HS-27A (cell line): ENCODE measurements around the gene CCL4.
"Not testable (repeated sequence)": the region's sequence is repeated elsewhere in the genome, so short reads cannot be mapped to it uniquely, and the experiment has no call there.

Experiments used
- DNase-seq: peaks from one replicate; pipeline ENCODE4 v3.0.0-alpha.2; 2012; ENCODE audit warnings: low read depth, missing footprints

Gene CCL4

DNA sequence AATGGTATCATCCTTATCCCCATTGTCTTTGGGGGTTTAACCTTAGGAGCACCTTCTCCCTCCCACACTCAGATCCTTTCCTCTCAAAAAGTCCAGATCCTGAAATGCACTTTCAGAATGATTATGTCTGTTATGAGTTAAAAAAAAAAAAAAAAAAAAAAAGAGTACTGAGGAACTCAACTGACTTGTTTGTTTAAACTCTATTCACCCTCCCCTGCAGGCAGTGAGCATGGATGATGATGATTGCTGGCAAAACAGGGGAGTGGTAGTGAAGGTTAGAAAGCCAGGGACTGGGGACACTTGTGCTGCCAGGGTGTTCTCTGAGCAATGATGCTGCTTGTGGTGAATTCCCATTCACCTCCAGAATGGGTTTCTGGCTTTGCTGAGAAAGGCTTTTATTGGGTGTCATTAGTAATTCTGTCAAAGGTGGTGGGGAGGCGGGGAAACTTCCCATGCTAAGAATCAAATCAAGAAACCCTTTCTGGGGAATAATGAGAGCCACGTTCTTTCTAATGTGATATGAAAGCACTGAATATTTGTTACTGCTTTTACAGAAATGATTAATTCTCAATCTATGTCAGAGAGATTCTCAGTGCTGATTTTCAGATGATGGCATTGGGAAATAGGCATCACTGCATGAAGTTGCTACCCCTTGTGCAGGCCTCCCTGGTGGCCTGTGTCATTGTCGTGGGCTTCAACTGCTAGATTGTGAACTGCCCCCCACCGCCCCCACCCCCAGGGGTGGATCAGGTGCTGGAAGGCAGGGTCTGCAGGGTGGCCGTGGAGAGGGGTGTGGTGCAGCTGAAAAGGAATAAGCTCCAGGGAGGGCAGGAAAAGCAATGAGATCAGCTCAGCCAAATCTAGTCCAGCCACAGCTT lies 14.1 kb downstream of the CCL4 start:
- no peak for DNase-seq

DNA sequence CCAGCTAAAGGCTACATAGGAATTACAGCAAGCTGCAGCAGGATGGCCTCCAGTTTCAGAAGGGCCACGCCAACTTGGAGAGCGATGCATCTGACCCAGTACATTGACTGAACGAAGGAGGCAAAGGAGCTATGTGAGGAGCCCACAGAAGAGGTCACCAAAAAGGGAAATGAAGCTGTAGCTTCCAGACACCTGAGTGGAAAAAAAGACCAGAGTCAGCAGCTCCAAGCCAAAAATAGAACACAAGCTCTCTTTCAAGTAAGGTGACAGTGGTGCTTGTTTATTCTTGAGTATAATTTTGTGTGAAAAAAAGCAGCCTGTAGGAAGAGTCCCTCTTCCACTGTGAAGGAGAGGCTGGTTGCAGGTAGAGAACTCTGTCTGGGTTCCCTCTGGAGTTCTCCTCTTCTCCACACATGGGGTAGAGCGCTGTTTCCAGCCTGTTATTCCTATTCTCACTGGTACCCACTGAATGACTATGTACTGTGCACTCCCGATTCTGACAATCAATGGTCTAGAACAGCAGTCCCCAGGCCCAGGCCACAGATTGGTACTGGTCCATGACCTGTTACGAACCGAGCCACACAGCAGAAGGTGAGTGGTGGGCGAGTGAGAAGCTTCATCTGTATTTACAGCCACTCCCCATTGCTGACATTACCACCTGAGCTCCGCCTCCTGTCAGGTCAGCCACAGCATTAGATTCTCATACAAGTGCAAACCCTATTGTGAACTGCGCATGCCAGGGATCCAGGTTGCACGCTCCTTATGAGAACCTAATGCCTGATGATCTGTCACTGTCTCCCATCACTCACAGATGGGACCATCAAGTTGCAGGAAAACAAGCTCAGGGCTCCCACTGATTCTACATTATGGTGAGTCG lies 15.1 kb downstream of the CCL4 start:
- no peak for DNase-seq

DNA sequence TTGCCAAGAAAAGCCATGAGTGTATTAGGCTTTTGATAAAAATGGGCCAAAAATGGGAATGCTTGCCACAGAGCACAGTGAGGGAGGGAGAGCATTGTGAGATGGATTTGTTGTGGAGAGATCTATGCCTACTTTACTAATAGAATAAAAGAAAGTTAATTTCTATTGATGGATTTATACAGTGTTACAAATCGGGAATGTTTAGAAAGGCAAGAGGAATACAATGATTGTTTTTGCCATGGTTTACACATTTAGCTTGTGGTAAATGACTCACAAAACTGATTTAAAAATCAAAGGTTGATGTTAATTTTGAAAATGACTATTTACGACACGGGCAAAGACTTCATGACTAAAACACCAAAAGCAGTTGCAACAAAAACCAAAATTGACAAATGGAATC lies 16.6 kb downstream of the CCL4 start:
- DNase-seq, result no peak

DNA sequence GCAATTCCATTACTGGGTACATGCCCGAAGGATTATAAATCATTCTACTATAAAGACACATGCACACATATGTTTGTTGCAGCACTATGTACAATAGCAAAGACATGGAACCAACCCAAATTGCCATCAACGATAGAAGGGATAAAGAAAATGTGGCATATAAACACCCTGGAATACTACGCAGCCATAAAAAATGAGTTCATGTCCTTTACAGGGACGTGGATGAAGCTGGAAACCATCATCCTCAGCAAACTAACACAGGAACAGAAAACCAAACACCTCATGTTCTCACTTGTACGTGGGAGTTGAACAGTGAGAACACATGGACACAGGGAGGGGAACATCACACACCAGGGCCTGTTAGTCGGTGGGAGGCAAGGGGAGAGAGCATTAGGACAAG lies 17.5 kb downstream of the CCL4 start:
- not testable (repeated sequence) for DNase-seq

DNA sequence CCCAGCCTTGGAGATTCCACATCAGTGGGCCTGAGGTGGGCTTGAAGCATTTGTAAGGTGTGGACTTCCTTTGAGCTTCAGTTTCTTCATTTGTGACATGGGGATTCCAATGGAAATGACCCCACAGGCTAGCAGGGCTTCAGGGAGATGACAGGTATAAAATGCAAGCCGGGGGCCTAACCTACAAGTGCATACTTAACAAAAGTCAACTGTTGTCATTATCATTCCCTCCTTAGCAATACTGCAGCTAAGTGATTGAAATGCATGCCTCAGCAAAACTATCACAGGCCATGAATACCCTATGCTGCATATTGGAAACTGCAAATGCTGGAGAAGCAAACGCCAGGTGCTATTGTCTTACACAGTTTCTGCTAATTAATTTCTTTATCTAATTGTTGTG lies 19.8 kb downstream of the CCL4 start:
- no peak for DNase-seq

DNA sequence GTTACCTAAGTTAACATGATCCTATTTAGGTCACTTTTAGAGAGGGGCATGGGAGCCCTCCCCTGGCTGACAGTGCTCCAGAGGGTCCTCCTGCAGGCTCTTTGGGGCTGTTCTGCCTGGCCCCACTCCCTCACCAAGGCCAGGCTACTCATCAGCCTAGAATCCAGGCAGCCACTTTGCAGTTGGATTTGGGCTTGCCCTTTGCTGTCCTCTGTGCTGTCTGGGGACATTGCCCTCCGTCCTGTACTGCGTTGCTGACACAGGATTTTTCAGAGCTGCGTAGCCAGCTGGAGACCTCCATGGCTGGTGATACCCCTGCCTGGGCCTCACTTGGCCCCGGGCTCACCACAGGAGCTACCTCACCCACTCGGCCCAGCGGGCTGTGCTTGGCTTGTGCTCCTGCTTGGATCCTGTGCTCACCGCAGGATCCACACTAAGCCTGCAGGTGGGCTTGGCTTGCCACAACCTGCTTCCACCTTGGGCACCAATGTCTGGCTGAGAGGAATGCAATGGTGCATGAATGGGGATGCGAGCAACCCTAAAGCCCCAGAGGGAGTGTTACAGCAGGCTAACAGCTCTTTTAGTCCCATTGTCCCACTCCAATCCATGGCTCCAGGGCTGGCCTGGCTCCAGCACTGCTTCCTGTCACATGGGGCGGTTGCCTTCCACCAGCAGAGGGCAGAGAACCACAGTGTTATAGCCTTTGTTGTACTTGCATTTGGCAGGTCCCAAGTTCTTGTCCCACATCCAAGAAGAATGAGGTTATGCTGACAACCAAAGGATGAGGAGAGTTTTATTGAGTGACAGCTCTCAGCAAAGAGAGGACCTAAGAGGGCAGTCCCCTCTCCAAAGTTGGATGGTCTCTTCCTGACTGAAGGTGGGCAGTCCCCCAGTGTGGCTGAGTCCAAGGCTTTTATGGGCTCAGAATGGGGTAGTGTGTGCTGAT lies 21.5 kb downstream of the CCL4 start:
- DNase-seq, result no peak

DNA sequence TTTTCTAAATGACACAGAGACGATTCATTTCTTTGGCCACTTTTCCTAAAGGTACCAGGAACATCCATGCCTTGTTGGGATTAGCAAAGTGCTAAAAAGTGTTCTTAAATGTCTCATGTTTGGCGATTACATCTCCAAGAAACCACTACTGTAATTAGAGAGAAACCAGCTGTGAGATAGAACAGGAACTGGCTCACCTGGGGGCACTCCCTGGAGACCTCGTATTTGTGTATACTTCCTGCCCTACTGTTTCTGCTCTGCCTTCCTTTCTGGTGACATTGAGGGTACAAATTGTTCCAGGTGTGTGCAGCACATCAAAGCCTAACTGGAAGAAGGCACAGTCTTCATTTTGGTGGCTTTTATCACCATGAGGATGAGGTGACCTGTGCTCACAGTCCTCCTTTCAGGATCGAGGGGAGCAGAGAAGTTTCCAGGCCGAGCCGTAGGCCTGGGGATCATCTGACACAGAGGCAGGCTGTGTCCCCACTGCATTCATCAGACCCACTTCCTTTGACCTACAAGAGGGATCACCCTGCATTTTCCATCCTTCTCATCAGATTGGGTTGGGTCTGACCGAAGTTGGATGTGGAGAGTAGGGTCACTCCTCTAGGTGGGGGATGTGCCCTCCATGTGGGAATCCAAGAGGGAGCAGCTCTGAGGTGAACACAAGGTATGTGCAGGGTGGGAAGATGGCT lies 23.7 kb downstream of the CCL4 start:
- no peak for DNase-seq

- no peak for DNase-seq
Observed at GRCh38 chr17:36127911-36128310, 24.3 kb downstream of the CCL4 start.

DNA sequence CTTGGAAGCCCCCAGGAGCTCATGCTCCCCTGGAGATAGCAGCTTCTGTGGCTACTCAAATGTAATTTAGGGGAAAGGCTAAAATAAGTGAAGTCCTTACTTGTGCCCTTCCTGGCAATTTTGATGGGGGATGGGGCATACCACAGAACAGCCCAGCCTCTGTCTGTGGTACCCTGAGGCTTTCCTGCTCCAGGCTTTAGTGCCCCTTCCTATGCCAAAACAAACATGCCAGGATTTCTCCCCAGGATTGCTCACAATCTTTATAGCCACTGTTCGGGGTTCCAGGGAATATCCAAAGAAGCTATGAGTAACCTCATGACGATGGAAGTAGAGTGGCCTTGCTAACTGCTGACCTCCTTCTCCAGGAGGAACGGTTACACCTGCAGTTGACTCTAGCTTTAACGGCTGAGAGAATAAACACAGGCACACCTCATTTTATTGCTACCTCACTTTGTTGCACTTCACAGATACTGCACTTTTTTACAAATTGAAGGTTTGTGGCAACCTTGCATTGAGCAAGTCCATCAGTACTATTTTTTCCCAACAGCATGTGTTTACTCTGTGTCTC lies 24.9 kb downstream of the CCL4 start:
- DNase-seq, result peak; percentile 48

DNA sequence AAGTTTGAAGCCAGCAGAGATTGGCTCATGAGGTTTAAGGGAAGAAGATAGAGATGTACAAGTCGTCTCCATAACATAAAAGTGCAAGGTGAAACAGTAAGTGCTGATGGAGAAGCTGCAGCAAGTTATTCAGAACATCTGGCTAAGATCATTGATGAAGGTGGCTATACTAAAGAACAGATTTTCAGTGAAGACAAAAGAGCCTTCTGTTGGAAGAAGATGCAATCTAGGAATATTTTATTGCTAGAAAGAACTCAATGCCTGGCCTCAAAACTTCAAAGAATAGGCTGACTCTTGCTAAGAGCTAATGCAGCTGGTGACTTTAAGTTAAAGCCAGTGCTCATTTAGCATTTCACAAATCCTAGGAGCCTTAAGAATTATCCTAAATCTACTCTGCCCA lies 26.0 kb downstream of the CCL4 start:
- DNase-seq, result no peak

DNA sequence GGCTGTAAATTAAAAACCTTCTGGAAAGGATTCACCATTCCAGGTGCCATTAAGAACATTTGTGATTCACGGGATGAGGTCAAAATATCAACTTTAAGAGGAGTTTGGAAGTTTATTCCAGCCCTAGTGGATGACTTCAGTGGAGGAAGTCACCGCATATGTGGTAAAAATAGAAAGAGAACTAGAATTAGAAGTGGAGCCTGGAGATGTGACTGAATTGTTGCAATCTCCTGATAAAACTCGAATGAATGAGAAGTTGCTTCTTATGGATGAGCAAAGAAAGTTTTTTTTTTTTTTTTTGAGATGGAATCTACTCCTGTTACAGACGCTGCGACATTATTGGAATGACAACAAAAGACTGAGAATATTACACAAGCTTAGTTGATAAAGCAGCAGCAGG lies 26.7 kb downstream of the CCL4 start:
- no peak for DNase-seq

GRCh38 chr17:36131421-36131820 lies 27.8 kb downstream of the CCL4 start:
- no peak for DNase-seq

GRCh38 chr17:36131931-36132330 lies 28.3 kb downstream of the CCL4 start:
- DNase-seq, result no peak

DNA sequence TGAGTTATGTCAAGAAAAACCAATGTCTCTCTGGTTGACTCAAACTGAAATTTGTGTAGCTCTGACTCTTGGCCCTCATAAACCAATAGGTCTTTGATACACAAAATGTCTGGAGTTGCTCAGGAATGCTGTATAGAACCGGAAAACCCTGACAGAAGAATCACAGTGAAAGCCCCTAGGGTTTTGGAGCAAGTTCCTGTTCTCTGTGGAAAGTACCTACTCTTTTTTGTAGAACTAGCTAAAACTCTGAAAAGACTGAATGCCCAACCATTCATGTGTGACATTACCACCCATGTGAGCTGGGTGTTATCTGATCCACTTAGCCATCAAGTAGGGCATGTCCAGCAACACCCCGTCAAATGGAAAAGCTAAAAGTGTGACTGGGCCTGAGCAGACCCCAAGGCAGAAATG lies 28.8 kb downstream of the CCL4 start:
- DNase-seq, result no peak

DNA sequence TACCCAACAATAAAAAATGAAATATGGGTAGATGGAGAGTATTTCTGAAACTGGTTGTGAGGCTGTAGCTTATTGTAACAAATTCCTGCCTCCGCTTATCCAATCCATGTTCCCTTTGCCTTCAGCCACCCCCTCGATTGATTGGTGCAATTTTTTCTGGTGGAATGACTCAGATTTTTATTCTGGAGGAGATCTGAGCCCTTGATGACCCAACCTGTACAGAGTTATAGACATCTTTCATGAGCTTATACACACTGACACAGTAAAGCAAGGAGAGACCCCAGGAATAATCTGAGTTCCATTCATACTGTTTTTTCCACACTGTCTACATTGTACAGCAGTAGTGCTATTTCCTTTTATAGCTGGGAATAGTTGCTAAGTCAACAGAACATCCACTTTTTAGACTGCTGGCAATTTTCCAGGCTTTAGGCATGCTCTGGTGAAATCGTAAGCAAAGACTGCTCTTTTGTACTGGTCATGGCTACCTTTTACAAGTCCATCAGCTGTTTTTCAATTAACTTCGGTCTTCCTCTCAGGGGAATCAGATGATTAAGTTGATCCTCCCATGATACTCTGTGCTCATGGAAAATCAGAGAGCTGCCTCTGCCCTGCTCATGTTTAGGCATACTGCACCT lies 30.1 kb downstream of the CCL4 start:
- DNase-seq, result no peak

GRCh38 chr17:36135465-36135864 lies 31.8 kb downstream of the CCL4 start:
- no peak for DNase-seq

- DNase-seq, result no peak
Observed at GRCh38 chr17:36136036-36136435, 32.4 kb downstream of the CCL4 start.

- no peak for DNase-seq
Observed at GRCh38 chr17:36136439-36136838, 32.8 kb downstream of the CCL4 start.

DNA sequence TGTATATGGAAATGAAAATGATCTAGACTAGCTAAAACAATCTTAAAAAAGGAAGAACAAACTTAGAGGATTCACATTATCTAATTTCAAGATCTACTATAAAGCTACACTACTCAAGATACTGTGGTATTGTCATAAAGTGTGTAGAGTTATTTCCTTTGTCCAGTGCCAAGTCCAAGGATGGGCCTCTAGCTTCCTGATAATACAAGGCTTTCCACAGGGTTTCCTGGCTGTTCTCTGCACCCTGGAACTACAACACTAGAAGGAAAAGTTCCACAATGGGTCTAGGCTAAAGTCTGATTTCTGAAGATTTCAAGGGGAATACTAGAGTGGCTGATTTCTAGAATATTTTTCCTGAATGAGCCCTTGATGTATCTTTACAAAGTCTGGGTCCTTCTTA lies 38.6 kb downstream of the CCL4 start:
- DNase-seq, result no peak

DNA sequence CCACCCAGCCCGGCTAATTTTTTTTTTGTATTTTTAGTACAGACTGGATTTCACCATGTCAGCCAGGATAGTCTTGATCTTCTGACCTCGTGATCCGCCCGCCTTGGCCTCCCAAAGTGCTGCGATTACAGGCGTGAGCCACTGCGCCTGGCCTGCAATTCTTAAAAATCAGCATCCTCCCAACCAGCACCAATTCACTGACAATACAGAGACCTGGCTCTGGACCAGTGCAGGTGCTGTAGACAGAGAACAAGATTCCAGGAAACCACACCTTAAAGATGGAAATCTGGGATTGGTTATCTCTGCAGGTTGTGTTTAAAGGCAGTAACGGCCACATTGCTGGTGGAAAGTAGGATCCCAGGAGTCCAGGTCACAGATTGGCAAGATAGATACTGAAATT lies 39.2 kb downstream of the CCL4 start:
- no peak for DNase-seq

DNA sequence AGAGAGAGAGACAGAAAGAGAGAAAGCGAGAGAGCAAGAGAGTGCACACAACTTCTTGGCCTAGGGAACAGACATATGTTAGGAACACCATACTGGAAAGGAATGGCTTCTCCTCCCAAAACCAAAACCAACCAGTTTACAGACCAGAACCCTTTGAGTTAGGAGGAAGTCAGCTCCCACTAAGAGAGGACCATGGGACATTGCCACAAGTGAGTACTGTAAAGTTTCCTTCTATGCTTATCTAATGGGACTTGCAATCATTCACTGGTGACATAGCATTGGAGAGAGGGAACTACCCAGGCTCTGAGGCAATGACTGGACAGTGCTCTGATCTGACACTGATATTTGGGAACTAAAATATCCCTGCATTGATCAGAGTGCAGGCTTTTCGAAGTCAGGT lies 40.4 kb downstream of the CCL4 start:
- DNase-seq, result no peak
